ENCODE data around the gene RALY. TPM values are rescaled to one million over a fixed set of nuclear protein-coding genes. Genes with fewer than 3 reads are reported as not detected.

RALY gene
- total and polyA plus RNA-seq, 2 experiments from 2014 or later = 122 to 240 TPM

- H2AFZ ChIP-seq = no peak overlapping the region
- TF ChIP-seq EZH2phosphoT487 (IDR thresholded peaks at IDR 0.05; ENCODE audit: low read depth, severe bottlenecking, unreplicated experiment) (no peak), EZH2 (IDR thresholded peaks at IDR 0.05; ENCODE audit: borderline replicate concordance) (no peak), CTCF (IDR thresholded peaks at IDR 0.05; ENCODE audit: poor library complexity) (no peak)
- 88% methylated on average over 2 of the region's 2 CpGs for WGBS (ENCODE audit: low lambda C conversion rate, missing lambda C conversion rate)
- H4K20me1 ChIP-seq (ENCODE audit: insufficient read depth, poor library complexity, severe bottlenecking) = no peaks in the 10 kb centered on the region
- no peak overlapping the region for H3K27ac ChIP-seq
- no peak for DNase-seq (ENCODE audit: low spot score)
- H3K4me1 ChIP-seq (ENCODE audit: insufficient read depth) = no peaks in the 10 kb centered on the region
- H3K79me2 ChIP-seq = no peaks in the 10 kb centered on the region
- no peaks in the 10 kb centered on the region for H3K36me3 ChIP-seq (replicated peaks; ENCODE audit: insufficient read depth, low read depth)
- no peak overlapping the region for H3K4me2 ChIP-seq
- H3K27me3 ChIP-seq = no peaks in the 10 kb centered on the region
- no peak overlapping the region for H3K4me3 ChIP-seq
- no peaks in the 10 kb centered on the region for H3K9me3 ChIP-seq (ENCODE audit: low read depth)
- no peaks in the 10 kb centered on the region for H3K9me2 ChIP-seq (replicated peaks; ENCODE audit: insufficient read depth)
Measured at GRCh38 chr20:33977535-33977934, 16.2 kb upstream of the RALY start.

- TF ChIP-seq EZH2 (IDR thresholded peaks at IDR 0.05; ENCODE audit: borderline replicate concordance) (no peak), EZH2phosphoT487 (IDR thresholded peaks at IDR 0.05; ENCODE audit: low read depth, severe bottlenecking, unreplicated experiment) (no peak), CTCF (IDR thresholded peaks at IDR 0.05; ENCODE audit: poor library complexity) (no peak)
- 90% methylated on average over 2 of the region's 2 CpGs for WGBS (ENCODE audit: low lambda C conversion rate, missing lambda C conversion rate)
- H2AFZ ChIP-seq = no peak overlapping the region
- H3K9me2 ChIP-seq (replicated peaks; ENCODE audit: insufficient read depth) = no peaks in the 10 kb centered on the region
- DNase-seq (ENCODE audit: low spot score) = no peak
- no peak overlapping the region for H3K4me3 ChIP-seq
- no peaks in the 10 kb centered on the region for H3K4me1 ChIP-seq (ENCODE audit: insufficient read depth)
- no peaks in the 10 kb centered on the region for H3K79me2 ChIP-seq
- no peaks in the 10 kb centered on the region for H4K20me1 ChIP-seq (ENCODE audit: insufficient read depth, poor library complexity, severe bottlenecking)
- no peak overlapping the region for H3K4me2 ChIP-seq
- no peak overlapping the region for H3K27ac ChIP-seq
- H3K36me3 ChIP-seq (replicated peaks; ENCODE audit: insufficient read depth, low read depth) = no peaks in the 10 kb centered on the region
- H3K27me3 ChIP-seq = no peaks in the 10 kb centered on the region
- H3K9me3 ChIP-seq (ENCODE audit: low read depth) = no peaks in the 10 kb centered on the region
Measured at GRCh38 chr20:33979094-33979493, 14.6 kb upstream of the RALY start.

GRCh38 chr20:33981347-33981746, 12.4 kb upstream of the RALY start:
- no peaks in the 10 kb centered on the region for H3K36me3 ChIP-seq (replicated peaks; ENCODE audit: insufficient read depth, low read depth)
- H3K4me2 ChIP-seq = no peak overlapping the region
- no peak for DNase-seq (ENCODE audit: low spot score)
- H2AFZ ChIP-seq = no peak overlapping the region
- TF ChIP-seq EZH2phosphoT487 (IDR thresholded peaks at IDR 0.05; ENCODE audit: low read depth, severe bottlenecking, unreplicated experiment) (no peak), EZH2 (IDR thresholded peaks at IDR 0.05; ENCODE audit: borderline replicate concordance) (no peak), CTCF (IDR thresholded peaks at IDR 0.05; ENCODE audit: poor library complexity) (no peak)
- H3K9me2 ChIP-seq (replicated peaks; ENCODE audit: insufficient read depth) = no peaks in the 10 kb centered on the region
- H3K79me2 ChIP-seq = no peaks in the 10 kb centered on the region
- no peaks in the 10 kb centered on the region for H3K9me3 ChIP-seq (ENCODE audit: low read depth)
- H3K27me3 ChIP-seq = no peaks in the 10 kb centered on the region
- H4K20me1 ChIP-seq (ENCODE audit: insufficient read depth, poor library complexity, severe bottlenecking) = no peaks in the 10 kb centered on the region
- no peak overlapping the region for H3K27ac ChIP-seq
- H3K4me3 ChIP-seq = no peak overlapping the region
- no peaks in the 10 kb centered on the region for H3K4me1 ChIP-seq (ENCODE audit: insufficient read depth)
- 92% methylated on average over 7 of the region's 7 CpGs for WGBS (ENCODE audit: low lambda C conversion rate, missing lambda C conversion rate)

GRCh38 chr20:33981964-33982363, 11.7 kb upstream of the RALY start:
- no peaks in the 10 kb centered on the region for H3K9me2 ChIP-seq (replicated peaks; ENCODE audit: insufficient read depth)
- H3K9me3 ChIP-seq (ENCODE audit: low read depth) = no peaks in the 10 kb centered on the region
- no peak for DNase-seq (ENCODE audit: low spot score)
- no peak overlapping the region for H3K27ac ChIP-seq
- H3K36me3 ChIP-seq (replicated peaks; ENCODE audit: insufficient read depth, low read depth) = no peaks in the 10 kb centered on the region
- H3K27me3 ChIP-seq = no peaks in the 10 kb centered on the region
- TF ChIP-seq EZH2 (IDR thresholded peaks at IDR 0.05; ENCODE audit: borderline replicate concordance) (no peak), CTCF (IDR thresholded peaks at IDR 0.05; ENCODE audit: poor library complexity) (no peak), EZH2phosphoT487 (IDR thresholded peaks at IDR 0.05; ENCODE audit: low read depth, severe bottlenecking, unreplicated experiment) (no peak)
- no peak overlapping the region for H3K4me3 ChIP-seq
- WGBS (ENCODE audit: low lambda C conversion rate, missing lambda C conversion rate) = 80% methylated on average over 3 of the region's 3 CpGs
- no peak overlapping the region for H3K4me2 ChIP-seq
- H2AFZ ChIP-seq = no peak overlapping the region
- no peaks in the 10 kb centered on the region for H4K20me1 ChIP-seq (ENCODE audit: insufficient read depth, poor library complexity, severe bottlenecking)
- no peaks in the 10 kb centered on the region for H3K79me2 ChIP-seq
- H3K4me1 ChIP-seq (ENCODE audit: insufficient read depth) = no peaks in the 10 kb centered on the region

Measured in hepatocyte (in vitro differentiated cells).